Measurements from ENCODE around the gene GABRR3.

- TF ChIP-seq CTCF (conservative IDR thresholded peaks at IDR 0.05; ENCODE audit: low read length): no peak
- no peak for TF ChIP-seq EZH2phosphoT487 (IDR thresholded peaks at IDR 0.05; ENCODE audit: borderline replicate concordance, low read depth, low read length)
Measured at GRCh38 chr3:97969541-97969940, 65.6 kb downstream of the GABRR3 start.
